H1 (cell line): ENCODE measurements around the gene FAR2. TPM values are rescaled to one million over a fixed set of nuclear protein-coding genes. Genes with fewer than 3 reads are reported as not detected.

Experiments
- CTCF ChIA-PET: fragments of 300-600 bp; sonication (Branson Sonifier 250); formaldehyde crosslinking; loops from one replicate; lab custom pipeline; 2021; ENCODE audit not compliant: partially characterized antibody; lab: Charles Lee
- POLR2A ChIA-PET: fragments of 300-600 bp; sonication (Branson Sonifier 250); formaldehyde crosslinking; loops from one replicate; lab custom pipeline; 2021; ENCODE audit warnings: inconsistent platforms; ENCODE audit not compliant: partially characterized antibody; lab: Charles Lee
- DNase-seq, 2 experiments: peaks; one replicate each; pipeline versions ENCODE4 v3.0.0 to v3.0.0-alpha.2; 2010 to 2022; ENCODE audit warnings: low spot score in 2 of 2, low read depth in 1 of 2, mixed read lengths in 1 of 2
- FAIRE-seq: peaks from 2 replicates; lab custom pipeline; 2011; peaks lifted over from hg19 to GRCh38; lab: Jason Lieb, UNC
- H2AFZ ChIP-seq: 2 replicates; pipeline ENCODE4 v1.8.1; 2012; ENCODE audit warnings: low read length, inconsistent platforms
- H2AK5ac ChIP-seq: 2 replicates; pipeline ENCODE4 v1.6.1; 2013; ENCODE audit warnings: low read depth, low read length
- H2BK120ac ChIP-seq: replicated peaks from 2 replicates; pipeline ENCODE3; 2013; ENCODE audit warnings: low read depth, low read length, inconsistent platforms
- H2BK12ac ChIP-seq: 2 replicates; pipeline ENCODE4 v1.6.1; 2013; ENCODE audit warnings: low read depth, low read length
- H2BK15ac ChIP-seq: 2 replicates; pipeline ENCODE4 v1.6.1; 2013; ENCODE audit warnings: low read length
- H2BK20ac ChIP-seq: 2 replicates; pipeline ENCODE4 v1.6.1; 2013; ENCODE audit warnings: low read length
- H2BK5ac ChIP-seq: 2 replicates; pipeline ENCODE4 v1.6.1; 2013; ENCODE audit warnings: low read depth, low read length
- H3K14ac ChIP-seq: 2 replicates; pipeline ENCODE4 v1.6.1; 2013; ENCODE audit warnings: inconsistent platforms; ENCODE audit not compliant: insufficient read length
- H3K18ac ChIP-seq: 2 replicates; pipeline ENCODE4 v1.6.1; 2013; ENCODE audit warnings: low read length; ENCODE audit errors: extremely low read depth
- H3K23ac ChIP-seq: 2 replicates; pipeline ENCODE4 v1.6.1; 2013; ENCODE audit warnings: inconsistent platforms; ENCODE audit not compliant: insufficient read length
- H3K23me2 ChIP-seq: 2 replicates; pipeline ENCODE4 v1.6.1; 2013; ENCODE audit warnings: low read depth, low read length
- H3K27ac ChIP-seq: 2 replicates; pipeline ENCODE4 v1.6.1; 2011; ENCODE audit warnings: low read depth, low read length, inconsistent platforms
- H3K27me3 ChIP-seq, 4 experiments: replicated peaks in 1 of 4; 1 replicate in 1 of 4; 2 replicates in 3 of 4; pipeline versions ENCODE4 v1.6.1 to v1.8.1; 2011 to 2013; ENCODE audit warnings: low read length in 3 of 4, mild to moderate bottlenecking in 3 of 4, inconsistent platforms in 2 of 4, mixed read lengths in 2 of 4, moderate library complexity in 1 of 4; ENCODE audit not compliant: control insufficient read depth in 3 of 4, insufficient read depth in 3 of 4; ENCODE audit errors: extremely low read depth in 1 of 4
- H3K36me3 ChIP-seq, 4 experiments: 2 replicates each; pipeline versions ENCODE4 v1.6.1 to v1.8.1; 2011 to 2013; ENCODE audit warnings: mild to moderate bottlenecking in 4 of 4, low read length in 3 of 4, moderate library complexity in 2 of 4, control low read depth in 1 of 4, inconsistent platforms in 1 of 4; ENCODE audit not compliant: insufficient read depth in 4 of 4, control insufficient read depth in 2 of 4
- H3K4ac ChIP-seq: replicated peaks from 2 replicates; pipeline ENCODE3; 2013; ENCODE audit warnings: low read length, low read depth, mixed read lengths, inconsistent platforms; ENCODE audit not compliant: insufficient read length
- H3K4me1 ChIP-seq, 4 experiments: replicated peaks in 1 of 4; 1 replicate in 1 of 4; 2 replicates in 3 of 4; pipeline versions ENCODE4 v1.6.1 to v1.8.1; 2011 to 2013; ENCODE audit warnings: low read length in 3 of 4, inconsistent platforms in 2 of 4, mixed read lengths in 1 of 4; ENCODE audit not compliant: insufficient read depth in 4 of 4, control insufficient read depth in 3 of 4
- H3K4me2 ChIP-seq, 2 experiments: 2 replicates each; pipeline versions ENCODE4 v1.6.1 to v1.8.1; 2011 to 2013; ENCODE audit warnings: low read depth in 2 of 2, low read length in 2 of 2, control low read depth in 1 of 2, inconsistent platforms in 1 of 2, mild to moderate bottlenecking in 1 of 2; ENCODE audit not compliant: insufficient read depth in 1 of 2
- H3K4me3 ChIP-seq, 4 experiments: fragments of 200-600, 300-600 bp in 1 of 4; sonication (generic), shearing (Covaris generic), sonication (Bioruptor Twin) in 1 of 4; 2 replicates each; pipeline versions ENCODE4 v1.5.1 to v1.8.1; 2011 to 2016; ENCODE audit warnings: low read length in 4 of 4, low read depth in 3 of 4, control low read depth in 2 of 4, inconsistent platforms in 2 of 4, mild to moderate bottlenecking in 2 of 4, mixed read lengths in 1 of 4, moderate library complexity in 1 of 4; ENCODE audit not compliant: insufficient read depth in 2 of 4; ENCODE audit errors: extremely low read depth in 1 of 4
- H3K56ac ChIP-seq: replicated peaks from 2 replicates; pipeline ENCODE3; 2013; ENCODE audit warnings: low read depth, mild to moderate bottlenecking, mixed read lengths, low read length, inconsistent platforms; ENCODE audit not compliant: insufficient read length
- H3K79me1 ChIP-seq: 2 replicates; pipeline ENCODE4 v1.6.1; 2013; ENCODE audit warnings: low read depth, low read length, control low read depth
- H3K79me2 ChIP-seq, 2 experiments: 2 replicates each; pipeline versions ENCODE4 v1.6.1 to v1.8.1; 2012 to 2013; ENCODE audit warnings: low read length in 2 of 2, mild to moderate bottlenecking in 2 of 2, inconsistent platforms in 1 of 2; ENCODE audit not compliant: insufficient read depth in 2 of 2, control insufficient read depth in 1 of 2
- H3K9ac ChIP-seq, 4 experiments: replicated peaks in 1 of 4; 1 replicate in 1 of 4; 2 replicates in 3 of 4; pipeline versions ENCODE4 v1.6.1 to v1.8.1; 2011 to 2013; ENCODE audit warnings: low read depth in 3 of 4, low read length in 3 of 4, control low read depth in 2 of 4, mild to moderate bottlenecking in 2 of 4, moderate library complexity in 2 of 4, inconsistent platforms in 1 of 4; ENCODE audit errors: extremely low read depth in 1 of 4
- H3K9me3 ChIP-seq, 2 experiments: 2 replicates each; pipeline versions ENCODE4 v1.6.1 to v1.8.1; 2012 to 2013; ENCODE audit warnings: mild to moderate bottlenecking in 2 of 2, moderate library complexity in 2 of 2, control low read depth in 1 of 2, inconsistent platforms in 1 of 2, low read depth in 1 of 2, low read length in 1 of 2, mixed read lengths in 1 of 2; ENCODE audit not compliant: insufficient read depth in 2 of 2
- H4K20me1 ChIP-seq, 2 experiments: replicated peaks in 1 of 2; 2 replicates each; pipeline versions ENCODE3 to v1.8.1; 2011 to 2013; ENCODE audit warnings: inconsistent platforms in 2 of 2, low read length in 2 of 2, mild to moderate bottlenecking in 1 of 2; ENCODE audit not compliant: insufficient read depth in 2 of 2, control insufficient read depth in 1 of 2
- H4K5ac ChIP-seq: 2 replicates; pipeline ENCODE4 v1.6.1; 2013; ENCODE audit warnings: low read length, low read depth, mixed read lengths, inconsistent platforms; ENCODE audit not compliant: insufficient read length
- H4K8ac ChIP-seq: 2 replicates; pipeline ENCODE4 v1.8.0; 2013; ENCODE audit warnings: mild to moderate bottlenecking, moderate library complexity, low read length, inconsistent platforms; ENCODE audit not compliant: insufficient read depth; ENCODE audit errors: extremely low read depth
- H4K91ac ChIP-seq: replicated peaks from 2 replicates; pipeline ENCODE3; 2013; ENCODE audit warnings: low read length, mixed read lengths, inconsistent platforms; ENCODE audit not compliant: insufficient read length
- ATF3 ChIP-seq: IDR thresholded peaks from 2 replicates; pipeline ENCODE4 v1.6.1; 2011; ENCODE audit warnings: low read depth, mild to moderate bottlenecking, low read length; ENCODE audit not compliant: insufficient read depth
- CBX5 ChIP-seq: fragments of 300-800, 300-1000 bp; sonication (generic); IDR thresholded peaks from 2 replicates; pipeline ENCODE4 v1.7.1; 2016; ENCODE audit warnings: antibody characterized with exemption, low read length, low read depth
- CHD1 ChIP-seq: IDR thresholded peaks from 2 replicates; pipeline ENCODE4 v1.6.1; 2012; ENCODE audit warnings: low read depth, low read length, improper control_type of control experiment
- CHD2 ChIP-seq: IDR thresholded peaks from 2 replicates; pipeline ENCODE4 v1.6.1; 2012; ENCODE audit warnings: low read length, improper control_type of control experiment
- EGR1 ChIP-seq: IDR thresholded peaks from 2 replicates; pipeline ENCODE4 v1.6.1; 2011; ENCODE audit warnings: low read depth, low read length, borderline replicate concordance
- EZH2 ChIP-seq: fragments of 200-600 bp; sonication (generic); IDR thresholded peaks from 2 replicates; pipeline ENCODE4 v1.7.1; 2012; ENCODE audit warnings: low read depth, mild to moderate bottlenecking, moderate library complexity, low read length, inconsistent platforms; ENCODE audit not compliant: severe bottlenecking
- JUND ChIP-seq: IDR thresholded peaks from 2 replicates; pipeline ENCODE4 v1.6.1; 2011; ENCODE audit warnings: mild to moderate bottlenecking, improper control_type of control experiment, low read length
- KDM1A ChIP-seq: fragments of 200-600, 300-600 bp; sonication (generic); IDR thresholded peaks from 2 replicates; pipeline ENCODE4 v1.7.1; 2016; ENCODE audit warnings: mild to moderate bottlenecking, low read length, borderline replicate concordance
- KDM4A ChIP-seq: IDR thresholded peaks from one replicate; pipeline ENCODE4 v1.7.1; 2012; ENCODE audit warnings: low read depth, mild to moderate bottlenecking, moderate library complexity, low read length, inconsistent platforms; ENCODE audit not compliant: severe bottlenecking
- MAFK ChIP-seq: IDR thresholded peaks from 2 replicates; pipeline ENCODE4 v1.6.1; 2012; ENCODE audit warnings: low read depth, mild to moderate bottlenecking, improper control_type of control experiment, low read length
- POLR2AphosphoS5 ChIP-seq: IDR thresholded peaks from 2 replicates; pipeline ENCODE4 v1.6.1; 2011; ENCODE audit warnings: low read depth, low read length
- SAP30 ChIP-seq: fragments of 300-600 bp; sonication (generic); IDR thresholded peaks from 2 replicates; pipeline ENCODE4 v1.7.1; 2012; ENCODE audit warnings: low read length, moderate library complexity, mild to moderate bottlenecking, inconsistent platforms; ENCODE audit not compliant: insufficient read depth, insufficient replicate concordance
- SIN3A ChIP-seq, 2 experiments: IDR thresholded peaks in 1 of 2; conservative IDR thresholded peaks in 1 of 2; 2 replicates each; pipeline ENCODE4 v1.6.1; 2011 to 2012; ENCODE audit warnings: low read length in 2 of 2, improper control_type of control experiment in 1 of 2, low read depth in 1 of 2, mild to moderate bottlenecking in 1 of 2
- TCF12 ChIP-seq: IDR thresholded peaks from 2 replicates; pipeline ENCODE4 v1.6.1; 2011; ENCODE audit warnings: low read depth, mild to moderate bottlenecking, low read length
- WGBS, 2 experiments: shearing (Covaris generic) in 1 of 2; methylation state at CpG; one replicate each; pipeline versions ENCODE4 v1.1.6 to v1.1.7; 2013 to 2015; ENCODE audit warnings: low lambda C conversion rate in 2 of 2, mixed read lengths in 2 of 2, inconsistent platforms in 1 of 2, low coverage in 1 of 2, missing lambda C conversion rate in 1 of 2; ENCODE audit not compliant: insufficient replicate concordance in 2 of 2, insufficient coverage in 1 of 2, insufficient read length in 1 of 2; ENCODE audit errors: extremely low coverage in 1 of 2, missing lambda C conversion rate in 1 of 2; 5-methylcytosine and 5-hydroxymethylcytosine counted together
- polyA plus RNA-seq, 7 experiments: library from polyadenylated mRNA; depleted of rRNA in 3 of 7; stranded (reverse) in 5 of 7; unstranded in 2 of 7; fragments of >200 nt in 5 of 7; fragments of 200-250 nt in 2 of 7; gene quantifications; 1 replicate in 5 of 7; 2 replicates in 1 of 7; 4 replicates in 1 of 7; pipeline versions ENCODE4 v1.2.1 to v1.2.3, GENCODE V29; 2011 to 2013; ENCODE audit warnings: missing spikeins in 2 of 7, mixed read lengths in 2 of 7
- total RNA-seq: library from RNA; stranded (reverse); fragmentation: NEBNext Ultra II Directional; extraction: Animal tissue kit (Norgen Biotek cat#: 25700); gene quantifications from 2 replicates; pipeline ENCODE4 v1.2.1, GENCODE V29; 2021

Gene FAR2
- total and polyA plus RNA-seq, 2 of the 8 experiments (the other 6 are each of a cell fraction or from before 2014, with no cell fraction given), result 24.0 to 24.1 TPM

GRCh38 chr12:29191267-29191850 lies 42.3 kb downstream of the FAR2 start:
- Histone ChIP-seq H3K18ac (no peak overlapping the region), H3K36me3 (no peaks in the 10 kb centered on the region), H4K5ac (no peak overlapping the region), H4K8ac (no peak overlapping the region), H2BK5ac (no peak overlapping the region), H2BK20ac (no peak overlapping the region), H3K79me2 (no peaks in the 10 kb centered on the region), H4K91ac (no peak overlapping the region), H2AFZ (no peak overlapping the region), H2BK12ac (no peak overlapping the region), H3K4me2 (no peak overlapping the region), H3K4me1 (no peaks in the 10 kb centered on the region), H3K79me1 (no peaks in the 10 kb centered on the region), H3K14ac (no peak overlapping the region), H3K4ac (no peak overlapping the region), H3K27me3 (no peaks in the 10 kb centered on the region), H3K9me3 (no peaks in the 10 kb centered on the region), H2BK15ac (no peak overlapping the region), H3K9ac (no peak overlapping the region), H3K23ac (no peak overlapping the region), H3K56ac (no peak overlapping the region), H2AK5ac (no peak overlapping the region), H3K4me3 (no peak overlapping the region), H4K20me1 (no peaks in the 10 kb centered on the region), H3K27ac (no peak overlapping the region), H2BK120ac (no peak overlapping the region), H3K23me2 (no peaks in the 10 kb centered on the region)
- DNase-seq (no peak), FAIRE-seq (no peak)
- POLR2A ChIA-PET, result no interaction called here
- CTCF ChIA-PET, result interaction anchor here (0.9 kb wide), 1 partner anchor 16 kb away, joined by 3 read pairs; no protein-coding TSS in a partner anchor
- 87% methylated on average over 6 of the region's 6 CpGs; no CpG with 5 or more reads in 1 of the 2 experiments for WGBS, 2 experiments
- TF ChIP-seq ATF3, result no peak
- no peak for TF ChIP-seq JUND
- TF ChIP-seq KDM4A, result no peak
- TF ChIP-seq CBX5, result no peak
- no peak for TF ChIP-seq SAP30
- TF ChIP-seq POLR2AphosphoS5, result no peak
- no peak for TF ChIP-seq CHD1
- no peak for TF ChIP-seq EZH2
- TF ChIP-seq CHD2, result no peak
- TF ChIP-seq KDM1A, result no peak
- no peak for TF ChIP-seq SIN3A (conservative IDR thresholded peaks at IDR 0.05 in 1 of 2, IDR thresholded peaks at IDR 0.05 in 1 of 2; ENCODE audit: low read depth in 1 of 2, low read length in 2 of 2)
- no peak for TF ChIP-seq TCF12
- TF ChIP-seq EGR1, result no peak
- no peak for TF ChIP-seq MAFK
